ENCODE data around the gene NFE2L2.
"Not testable (repeated sequence)": the region's sequence is repeated elsewhere in the genome, so short reads cannot be mapped to it uniquely, and the experiment has no call there.

DNA sequence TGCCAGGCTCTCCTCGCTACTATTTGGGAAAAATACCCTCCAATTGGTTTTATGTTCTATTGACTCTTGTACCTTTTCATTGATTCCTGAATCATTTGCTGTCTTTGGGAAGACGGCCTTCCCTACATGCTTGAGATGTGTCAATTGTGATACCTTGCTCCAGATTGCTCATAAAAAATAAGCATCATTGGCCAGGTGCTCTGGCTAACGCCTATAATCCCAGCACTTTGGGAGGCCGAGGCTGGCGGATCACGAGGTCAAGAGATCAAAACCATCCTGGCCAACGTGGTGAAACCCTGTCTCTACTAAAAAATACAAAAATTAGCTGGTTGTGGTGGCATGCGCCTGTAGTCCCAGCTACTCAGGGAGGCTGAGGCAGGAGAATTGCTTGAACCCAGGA is 2.4 kb upstream of the NFE2L2 start:
- not testable (repeated sequence) for TF ChIP-seq EZH2 (IDR thresholded peaks at IDR 0.05; ENCODE audit: low read depth, unreplicated experiment); CREB1 (CRISPR knock-in tag; IDR thresholded peaks at IDR 0.05; ENCODE audit: low read depth); POLR2AphosphoS5 (IDR thresholded peaks at IDR 0.05; ENCODE audit: low read depth); EZH2phosphoT487 (IDR thresholded peaks at IDR 0.05; ENCODE audit: unreplicated experiment)
- TF ChIP-seq, protein P1, sequence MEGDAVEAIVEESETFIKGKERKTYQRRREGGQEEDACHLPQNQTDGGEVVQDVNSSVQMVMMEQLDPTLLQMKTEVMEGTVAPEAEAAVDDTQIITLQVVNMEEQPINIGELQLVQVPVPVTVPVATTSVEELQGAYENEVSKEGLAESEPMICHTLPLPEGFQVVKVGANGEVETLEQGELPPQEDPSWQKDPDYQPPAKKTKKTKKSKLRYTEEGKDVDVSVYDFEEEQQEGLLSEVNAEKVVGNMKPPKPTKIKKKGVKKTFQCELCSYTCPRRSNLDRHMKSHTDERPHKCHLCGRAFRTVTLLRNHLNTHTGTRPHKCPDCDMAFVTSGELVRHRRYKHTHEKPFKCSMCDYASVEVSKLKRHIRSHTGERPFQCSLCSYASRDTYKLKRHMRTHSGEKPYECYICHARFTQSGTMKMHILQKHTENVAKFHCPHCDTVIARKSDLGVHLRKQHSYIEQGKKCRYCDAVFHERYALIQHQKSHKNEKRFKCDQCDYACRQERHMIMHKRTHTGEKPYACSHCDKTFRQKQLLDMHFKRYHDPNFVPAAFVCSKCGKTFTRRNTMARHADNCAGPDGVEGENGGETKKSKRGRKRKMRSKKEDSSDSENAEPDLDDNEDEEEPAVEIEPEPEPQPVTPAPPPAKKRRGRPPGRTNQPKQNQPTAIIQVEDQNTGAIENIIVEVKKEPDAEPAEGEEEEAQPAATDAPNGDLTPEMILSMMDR (conservative IDR thresholded peaks at IDR 0.05; ENCODE audit: low read depth in 2 of 2), result not testable (repeated sequence)
- TF ChIP-seq, protein P2, sequence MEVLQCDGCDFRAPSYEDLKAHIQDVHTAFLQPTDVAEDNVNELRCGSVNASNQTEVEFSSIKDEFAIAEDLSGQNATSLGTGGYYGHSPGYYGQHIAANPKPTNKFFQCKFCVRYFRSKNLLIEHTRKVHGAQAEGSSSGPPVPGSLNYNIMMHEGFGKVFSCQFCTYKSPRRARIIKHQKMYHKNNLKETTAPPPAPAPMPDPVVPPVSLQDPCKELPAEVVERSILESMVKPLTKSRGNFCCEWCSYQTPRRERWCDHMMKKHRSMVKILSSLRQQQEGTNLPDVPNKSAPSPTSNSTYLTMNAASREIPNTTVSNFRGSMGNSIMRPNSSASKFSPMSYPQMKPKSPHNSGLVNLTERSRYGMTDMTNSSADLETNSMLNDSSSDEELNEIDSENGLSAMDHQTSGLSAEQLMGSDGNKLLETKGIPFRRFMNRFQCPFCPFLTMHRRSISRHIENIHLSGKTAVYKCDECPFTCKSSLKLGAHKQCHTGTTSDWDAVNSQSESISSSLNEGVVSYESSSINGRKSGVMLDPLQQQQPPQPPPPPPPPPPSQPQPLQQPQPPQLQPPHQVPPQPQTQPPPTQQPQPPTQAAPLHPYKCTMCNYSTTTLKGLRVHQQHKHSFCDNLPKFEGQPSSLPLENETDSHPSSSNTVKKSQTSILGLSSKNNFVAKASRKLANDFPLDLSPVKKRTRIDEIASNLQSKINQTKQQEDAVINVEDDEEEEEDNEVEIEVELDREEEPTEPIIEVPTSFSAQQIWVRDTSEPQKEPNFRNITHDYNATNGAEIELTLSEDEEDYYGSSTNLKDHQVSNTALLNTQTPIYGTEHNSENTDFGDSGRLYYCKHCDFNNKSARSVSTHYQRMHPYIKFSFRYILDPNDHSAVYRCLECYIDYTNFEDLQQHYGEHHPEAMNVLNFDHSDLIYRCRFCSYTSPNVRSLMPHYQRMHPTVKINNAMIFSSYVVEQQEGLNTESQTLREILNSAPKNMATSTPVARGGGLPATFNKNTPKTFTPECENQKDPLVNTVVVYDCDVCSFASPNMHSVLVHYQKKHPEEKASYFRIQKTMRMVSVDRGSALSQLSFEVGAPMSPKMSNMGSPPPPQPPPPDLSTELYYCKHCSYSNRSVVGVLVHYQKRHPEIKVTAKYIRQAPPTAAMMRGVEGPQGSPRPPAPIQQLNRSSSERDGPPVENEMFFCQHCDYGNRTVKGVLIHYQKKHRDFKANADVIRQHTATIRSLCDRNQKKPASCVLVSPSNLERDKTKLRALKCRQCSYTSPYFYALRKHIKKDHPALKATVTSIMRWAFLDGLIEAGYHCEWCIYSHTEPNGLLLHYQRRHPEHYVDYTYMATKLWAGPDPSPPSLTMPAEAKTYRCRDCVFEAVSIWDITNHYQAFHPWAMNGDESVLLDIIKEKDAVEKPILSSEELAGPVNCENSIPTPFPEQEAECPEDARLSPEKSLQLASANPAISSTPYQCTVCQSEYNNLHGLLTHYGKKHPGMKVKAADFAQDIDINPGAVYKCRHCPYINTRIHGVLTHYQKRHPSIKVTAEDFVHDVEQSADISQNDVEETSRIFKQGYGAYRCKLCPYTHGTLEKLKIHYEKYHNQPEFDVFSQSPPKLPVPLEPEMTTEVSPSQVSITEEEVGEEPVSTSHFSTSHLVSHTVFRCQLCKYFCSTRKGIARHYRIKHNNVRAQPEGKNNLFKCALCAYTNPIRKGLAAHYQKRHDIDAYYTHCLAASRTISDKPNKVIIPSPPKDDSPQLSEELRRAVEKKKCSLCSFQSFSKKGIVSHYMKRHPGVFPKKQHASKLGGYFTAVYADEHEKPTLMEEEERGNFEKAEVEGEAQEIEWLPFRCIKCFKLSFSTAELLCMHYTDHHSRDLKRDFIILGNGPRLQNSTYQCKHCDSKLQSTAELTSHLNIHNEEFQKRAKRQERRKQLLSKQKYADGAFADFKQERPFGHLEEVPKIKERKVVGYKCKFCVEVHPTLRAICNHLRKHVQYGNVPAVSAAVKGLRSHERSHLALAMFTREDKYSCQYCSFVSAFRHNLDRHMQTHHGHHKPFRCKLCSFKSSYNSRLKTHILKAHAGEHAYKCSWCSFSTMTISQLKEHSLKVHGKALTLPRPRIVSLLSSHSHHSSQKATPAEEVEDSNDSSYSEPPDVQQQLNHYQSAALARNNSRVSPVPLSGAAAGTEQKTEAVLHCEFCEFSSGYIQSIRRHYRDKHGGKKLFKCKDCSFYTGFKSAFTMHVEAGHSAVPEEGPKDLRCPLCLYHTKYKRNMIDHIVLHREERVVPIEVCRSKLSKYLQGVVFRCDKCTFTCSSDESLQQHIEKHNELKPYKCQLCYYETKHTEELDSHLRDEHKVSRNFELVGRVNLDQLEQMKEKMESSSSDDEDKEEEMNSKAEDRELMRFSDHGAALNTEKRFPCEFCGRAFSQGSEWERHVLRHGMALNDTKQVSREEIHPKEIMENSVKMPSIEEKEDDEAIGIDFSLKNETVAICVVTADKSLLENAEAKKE (CRISPR knock-in tag; IDR thresholded peaks at IDR 0.05), result not testable (repeated sequence)
- TF ChIP-seq, protein P3, sequence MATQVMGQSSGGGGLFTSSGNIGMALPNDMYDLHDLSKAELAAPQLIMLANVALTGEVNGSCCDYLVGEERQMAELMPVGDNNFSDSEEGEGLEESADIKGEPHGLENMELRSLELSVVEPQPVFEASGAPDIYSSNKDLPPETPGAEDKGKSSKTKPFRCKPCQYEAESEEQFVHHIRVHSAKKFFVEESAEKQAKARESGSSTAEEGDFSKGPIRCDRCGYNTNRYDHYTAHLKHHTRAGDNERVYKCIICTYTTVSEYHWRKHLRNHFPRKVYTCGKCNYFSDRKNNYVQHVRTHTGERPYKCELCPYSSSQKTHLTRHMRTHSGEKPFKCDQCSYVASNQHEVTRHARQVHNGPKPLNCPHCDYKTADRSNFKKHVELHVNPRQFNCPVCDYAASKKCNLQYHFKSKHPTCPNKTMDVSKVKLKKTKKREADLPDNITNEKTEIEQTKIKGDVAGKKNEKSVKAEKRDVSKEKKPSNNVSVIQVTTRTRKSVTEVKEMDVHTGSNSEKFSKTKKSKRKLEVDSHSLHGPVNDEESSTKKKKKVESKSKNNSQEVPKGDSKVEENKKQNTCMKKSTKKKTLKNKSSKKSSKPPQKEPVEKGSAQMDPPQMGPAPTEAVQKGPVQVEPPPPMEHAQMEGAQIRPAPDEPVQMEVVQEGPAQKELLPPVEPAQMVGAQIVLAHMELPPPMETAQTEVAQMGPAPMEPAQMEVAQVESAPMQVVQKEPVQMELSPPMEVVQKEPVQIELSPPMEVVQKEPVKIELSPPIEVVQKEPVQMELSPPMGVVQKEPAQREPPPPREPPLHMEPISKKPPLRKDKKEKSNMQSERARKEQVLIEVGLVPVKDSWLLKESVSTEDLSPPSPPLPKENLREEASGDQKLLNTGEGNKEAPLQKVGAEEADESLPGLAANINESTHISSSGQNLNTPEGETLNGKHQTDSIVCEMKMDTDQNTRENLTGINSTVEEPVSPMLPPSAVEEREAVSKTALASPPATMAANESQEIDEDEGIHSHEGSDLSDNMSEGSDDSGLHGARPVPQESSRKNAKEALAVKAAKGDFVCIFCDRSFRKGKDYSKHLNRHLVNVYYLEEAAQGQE (IDR thresholded peaks at IDR 0.05; ENCODE audit: unreplicated experiment), result not testable (repeated sequence)
- TF ChIP-seq, protein P4, sequence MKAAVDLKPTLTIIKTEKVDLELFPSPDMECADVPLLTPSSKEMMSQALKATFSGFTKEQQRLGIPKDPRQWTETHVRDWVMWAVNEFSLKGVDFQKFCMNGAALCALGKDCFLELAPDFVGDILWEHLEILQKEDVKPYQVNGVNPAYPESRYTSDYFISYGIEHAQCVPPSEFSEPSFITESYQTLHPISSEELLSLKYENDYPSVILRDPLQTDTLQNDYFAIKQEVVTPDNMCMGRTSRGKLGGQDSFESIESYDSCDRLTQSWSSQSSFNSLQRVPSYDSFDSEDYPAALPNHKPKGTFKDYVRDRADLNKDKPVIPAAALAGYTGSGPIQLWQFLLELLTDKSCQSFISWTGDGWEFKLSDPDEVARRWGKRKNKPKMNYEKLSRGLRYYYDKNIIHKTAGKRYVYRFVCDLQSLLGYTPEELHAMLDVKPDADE (IDR thresholded peaks at IDR 0.05), result not testable (repeated sequence)

All from GM23338 (cell line).